Heart left ventricle (tissue), 13 donors: ENCODE data around the gene TTC3.

Source experiments
- CTCF ChIP-seq, 12 donors: fragments of 200-600 bp; sonication (generic) in 4 of 12; IDR thresholded peaks; one replicate each; pipeline versions ENCODE4 v1.5.0 to v1.8.0; 2018 to 2022; ENCODE audit warnings: antibody characterized with exemption in 12 of 12, mild to moderate bottlenecking in 5 of 12
- POLR2A ChIP-seq, 2 donors: fragments of 450-650 bp; IDR thresholded peaks; one replicate each; pipeline ENCODE4 v1.6.1; 2017; ENCODE audit warnings: antibody characterized with exemption in 2 of 2, mild to moderate bottlenecking in 2 of 2, moderate library complexity in 2 of 2
- donor health status: ischemic (EF 13 %, LVEDD 7.1; RV severe dilation, severe dysfunction).
- donor health status: DM: no; HTN: yes; CAD: no.
- donor health status: DM: no; HTN: no; CAD: no.
- donor health status: ischemic (EF 25% LVEDD 6.9; RV normal size, moderate dysfunction).
- donor health status: ischemic (EF 25% LVEDD 5.7; RV mildly dilated, moderate dysfunction).
- donor health status: ischemic (EF 35%, LVEDD 5.7; RV mildly dilated, moderate dysfunction).
- donor health status: nonischemic (EF 11% LVEDD 7.7; RV severe dilation, severe dysfunction).
- donor health status: DM: yes; HTN: yes; CAD: no.
- donor health status: PGD.
- donor health status: ischemic (EF 29% LVEDD 5.4; RV normal size, mild dysfunction).
- donor health status: nonischemic (EF 23%, LVEDD 6.1; RV moderate dilation, normal function).

- TF ChIP-seq CTCF (IDR thresholded peaks at IDR 0.05) (no peak), POLR2A (IDR thresholded peaks at IDR 0.05) (no peak)
Observed at GRCh38 chr21:37044643-37045042, 28.4 kb upstream of the TTC3 start.
